Measurements from ENCODE around the gene TJP3.
"Not testable (repeated sequence)": the region's sequence is repeated elsewhere in the genome, so short reads cannot be mapped to it uniquely, and the experiment has no call there.

Gene TJP3

DNA sequence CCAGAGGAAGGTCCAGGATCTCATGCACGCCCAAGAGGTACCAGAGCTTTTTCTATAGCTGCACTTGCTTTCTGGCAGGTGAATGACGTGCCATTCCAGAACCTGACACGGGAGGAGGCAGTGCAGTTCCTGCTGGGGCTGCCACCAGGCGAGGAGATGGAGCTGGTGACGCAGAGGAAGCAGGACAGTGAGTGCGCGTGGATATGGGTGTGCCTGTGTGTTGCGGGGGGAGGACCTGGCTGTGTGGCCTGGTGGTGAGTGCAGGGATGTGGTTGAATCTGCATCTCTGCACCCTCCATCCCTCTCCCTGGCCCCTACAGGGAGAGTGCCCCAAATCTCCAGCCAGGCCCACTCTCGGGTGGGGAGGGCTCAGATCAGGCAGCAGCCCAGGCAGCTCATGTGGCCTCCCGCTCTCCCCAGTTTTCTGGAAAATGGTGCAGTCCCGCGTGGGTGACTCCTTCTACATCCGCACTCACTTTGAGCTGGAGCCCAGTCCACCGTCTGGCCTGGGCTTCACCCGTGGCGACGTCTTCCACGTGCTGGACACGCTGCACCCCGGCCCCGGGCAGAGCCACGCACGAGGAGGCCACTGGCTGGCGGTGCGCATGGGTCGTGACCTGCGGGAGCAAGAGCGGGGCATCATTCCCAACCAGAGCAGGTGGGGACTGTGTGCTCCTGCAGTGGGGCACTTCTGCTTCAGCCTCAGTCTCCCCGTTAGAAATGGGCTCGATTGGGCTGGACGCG, 30.5 kb downstream of the TJP3 start:
- DNase-seq (ENCODE audit: insufficient read length, low spot score) = no peak

DNA sequence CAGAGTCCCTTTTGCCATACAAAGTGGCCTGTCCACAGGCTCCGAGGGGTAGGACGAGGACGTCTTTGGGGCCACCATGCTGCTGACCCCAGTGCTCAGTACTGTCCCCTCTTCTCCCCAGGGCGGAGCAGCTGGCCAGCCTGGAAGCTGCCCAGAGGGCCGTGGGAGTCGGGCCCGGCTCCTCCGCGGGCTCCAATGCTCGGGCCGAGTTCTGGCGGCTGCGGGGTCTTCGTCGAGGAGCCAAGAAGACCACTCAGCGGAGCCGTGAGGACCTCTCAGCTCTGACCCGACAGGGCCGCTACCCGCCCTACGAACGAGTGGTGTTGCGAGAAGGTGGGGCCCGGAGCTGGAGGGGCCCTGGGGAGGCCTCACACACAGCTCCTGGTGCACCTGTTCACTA, 32.2 kb downstream of the TJP3 start:
- DNase-seq (ENCODE audit: insufficient read length, low spot score) = no peak
- no peak for FAIRE-seq

More for the DNA sequence above, 30.5 kb downstream of the TJP3 start:
- FAIRE-seq = no peak

DNA sequence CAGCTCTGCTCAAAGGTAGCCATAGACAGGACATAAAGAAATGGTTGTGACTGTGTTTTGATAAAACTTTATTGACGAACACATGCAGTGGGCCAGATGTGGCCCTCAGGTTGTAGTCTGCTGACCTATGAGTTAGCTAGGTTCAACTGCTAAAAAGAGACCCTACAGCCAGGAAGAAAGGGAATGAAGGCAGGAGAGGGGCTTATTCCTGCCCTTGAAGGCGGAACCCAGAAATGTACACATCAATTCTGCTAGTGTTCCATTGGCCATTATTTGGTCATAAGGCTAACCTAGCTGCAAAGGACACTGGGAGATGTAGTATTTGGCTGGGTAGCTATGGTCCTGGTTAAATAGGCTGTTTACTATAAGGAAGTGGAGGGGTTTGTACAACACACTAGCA, 35.3 kb downstream of the TJP3 start:
- no peak for DNase-seq (ENCODE audit: insufficient read length, low spot score)
- no peak for FAIRE-seq

DNA sequence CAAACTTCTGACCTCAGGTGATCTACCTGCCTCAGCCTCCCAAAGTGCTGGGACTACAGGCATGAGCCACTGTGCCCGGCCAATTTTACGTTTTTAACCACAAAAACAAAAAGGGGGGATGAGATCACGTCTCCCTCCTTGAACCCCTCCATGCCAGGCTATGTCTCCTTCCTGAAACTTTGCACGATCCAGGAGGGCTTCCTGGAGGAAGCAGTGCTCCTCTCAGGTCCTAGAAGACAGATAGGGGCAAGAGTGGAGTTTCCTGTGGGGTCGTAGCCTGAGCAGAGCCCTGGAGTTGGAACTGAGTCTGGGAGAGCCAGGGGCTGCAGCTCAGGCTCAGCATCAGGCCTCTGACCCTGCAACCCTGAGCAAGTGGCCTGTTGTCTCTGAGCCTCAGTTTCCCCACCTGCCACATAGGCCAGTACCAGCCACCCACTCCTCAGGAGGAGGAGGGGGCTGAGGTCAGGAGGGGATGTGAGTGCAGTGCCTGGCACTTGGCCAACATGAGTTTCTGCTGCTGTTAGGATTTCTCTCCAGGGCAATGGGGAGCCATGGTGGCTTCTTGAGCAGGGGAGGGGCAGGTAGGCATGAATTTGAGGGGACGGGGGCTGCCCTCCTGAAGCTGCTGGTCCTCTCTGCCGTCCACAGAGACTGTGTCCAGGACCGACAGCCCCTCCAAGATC, 37.3 kb downstream of the TJP3 start:
- DNase-seq (ENCODE audit: insufficient read length, low spot score) (no peak), FAIRE-seq (no peak)

DNA sequence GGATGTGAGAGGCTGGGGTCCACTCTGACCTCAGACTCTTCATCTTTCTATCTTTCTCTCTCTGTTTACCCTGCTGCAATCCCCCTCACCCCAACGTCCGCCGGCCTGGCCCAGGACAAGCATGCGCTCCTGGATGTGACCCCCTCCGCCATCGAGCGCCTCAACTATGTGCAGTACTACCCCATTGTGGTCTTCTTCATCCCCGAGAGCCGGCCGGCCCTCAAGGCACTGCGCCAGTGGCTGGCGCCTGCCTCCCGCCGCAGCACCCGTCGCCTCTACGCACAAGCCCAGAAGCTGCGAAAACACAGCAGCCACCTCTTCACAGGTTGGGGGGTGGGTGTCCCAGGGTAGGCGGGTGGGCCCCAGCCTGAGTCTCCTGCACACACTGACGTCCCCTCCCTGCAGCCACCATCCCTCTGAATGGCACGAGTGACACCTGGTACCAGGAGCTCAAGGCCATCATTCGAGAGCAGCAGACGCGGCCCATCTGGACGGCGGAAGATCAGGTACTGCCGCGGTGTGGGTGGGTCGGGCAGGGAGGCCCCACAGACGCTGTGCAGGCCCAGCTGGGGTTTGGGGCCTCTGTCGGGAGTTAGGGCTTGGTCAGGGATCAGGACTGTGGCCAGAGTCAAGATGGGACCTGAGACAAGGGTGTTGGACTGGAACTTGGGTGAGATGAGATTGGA, 38.3 kb downstream of the TJP3 start:
- no peak for DNase-seq (ENCODE audit: insufficient read length, low spot score)
- FAIRE-seq = no peak

DNA sequence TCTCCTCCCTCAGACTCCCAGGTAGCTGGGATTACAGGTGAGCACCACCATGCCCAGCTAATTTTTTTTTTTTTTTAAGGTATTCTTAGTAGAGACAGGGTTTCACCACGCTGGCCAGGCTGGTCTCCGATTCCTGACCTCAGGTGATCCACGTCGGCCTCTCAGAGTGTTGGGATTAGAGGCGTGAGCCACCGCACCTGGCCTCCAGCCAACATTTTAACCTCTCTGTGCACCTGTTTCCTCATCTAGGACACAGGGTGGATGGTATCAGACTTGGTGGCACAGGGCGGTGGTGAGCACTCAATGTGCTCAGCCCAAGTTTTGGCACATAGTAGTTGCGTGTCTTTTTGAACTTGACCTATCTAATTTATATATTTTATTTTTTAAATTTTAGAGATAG, 40.8 kb downstream of the TJP3 start:
- DNase-seq (ENCODE audit: insufficient read length, low spot score) (no peak), FAIRE-seq (no peak)

DNA sequence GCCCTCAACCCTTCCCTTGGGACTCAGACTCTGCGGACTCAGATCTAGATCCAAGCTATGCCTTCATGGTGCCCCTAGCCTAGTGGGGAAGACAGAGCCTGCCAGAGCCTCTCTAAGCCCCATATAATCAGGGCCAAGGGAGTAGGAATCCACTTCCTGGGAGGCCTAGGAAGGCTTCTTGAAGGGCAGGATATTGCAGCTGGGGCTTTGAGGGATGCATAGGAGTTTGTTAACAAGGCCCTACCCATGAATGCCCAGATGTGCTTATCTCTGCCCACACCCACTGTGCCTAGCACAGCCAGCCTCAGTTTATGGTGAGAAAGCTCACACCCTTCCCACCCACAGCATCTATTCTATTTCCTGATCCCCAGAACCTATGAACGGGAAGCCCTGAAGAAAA, 42.0 kb downstream of the TJP3 start:
- no peak for FAIRE-seq

DNA sequence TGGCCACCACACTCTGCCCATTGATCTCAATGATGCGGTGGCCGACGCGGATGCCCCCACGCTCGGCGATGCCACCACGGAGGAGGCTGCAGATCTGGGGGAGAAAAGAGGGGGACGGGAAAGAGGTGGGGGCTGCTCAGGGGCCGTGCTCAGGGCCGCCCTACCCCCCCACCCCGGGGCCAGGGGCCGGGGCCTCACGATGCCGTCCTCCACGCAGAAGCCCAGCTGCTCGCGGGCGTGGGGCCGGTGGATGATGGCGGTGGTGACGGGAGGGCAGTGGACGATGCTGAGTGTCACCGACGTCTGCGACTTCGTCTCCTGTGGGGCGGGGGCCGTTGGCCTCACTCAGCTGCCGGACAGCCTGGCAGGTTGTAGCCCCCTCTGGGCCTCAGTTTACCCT, 43.1 kb downstream of the TJP3 start:
- no peak for DNase-seq (ENCODE audit: insufficient read length, low spot score)
- FAIRE-seq = no peak

More for the DNA sequence above, 42.0 kb downstream of the TJP3 start:
- DNase-seq (ENCODE audit: insufficient read length, low spot score) = no peak

DNA sequence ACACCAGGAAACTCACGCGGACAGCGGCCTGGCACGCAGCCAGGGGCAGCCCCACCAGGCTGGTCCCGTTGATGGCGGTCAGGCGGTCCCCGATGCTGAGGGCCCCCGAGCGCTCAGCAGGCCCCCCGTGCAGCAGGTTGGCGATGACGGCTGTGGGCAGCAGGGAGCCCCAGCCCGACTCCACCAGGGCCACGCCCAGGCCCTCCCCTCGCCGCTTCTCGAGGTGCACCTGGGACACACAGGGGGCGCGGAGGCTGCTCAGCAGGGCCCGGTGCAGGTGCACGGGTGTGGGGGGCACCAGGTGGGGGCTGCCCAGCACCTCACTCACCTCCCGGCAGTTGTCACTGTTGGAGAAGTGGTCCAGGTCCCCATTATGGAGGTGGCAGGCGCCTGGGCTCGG, 44.3 kb downstream of the TJP3 start:
- DNase-seq (ENCODE audit: insufficient read length, low spot score) (no peak), FAIRE-seq (no peak)

DNA sequence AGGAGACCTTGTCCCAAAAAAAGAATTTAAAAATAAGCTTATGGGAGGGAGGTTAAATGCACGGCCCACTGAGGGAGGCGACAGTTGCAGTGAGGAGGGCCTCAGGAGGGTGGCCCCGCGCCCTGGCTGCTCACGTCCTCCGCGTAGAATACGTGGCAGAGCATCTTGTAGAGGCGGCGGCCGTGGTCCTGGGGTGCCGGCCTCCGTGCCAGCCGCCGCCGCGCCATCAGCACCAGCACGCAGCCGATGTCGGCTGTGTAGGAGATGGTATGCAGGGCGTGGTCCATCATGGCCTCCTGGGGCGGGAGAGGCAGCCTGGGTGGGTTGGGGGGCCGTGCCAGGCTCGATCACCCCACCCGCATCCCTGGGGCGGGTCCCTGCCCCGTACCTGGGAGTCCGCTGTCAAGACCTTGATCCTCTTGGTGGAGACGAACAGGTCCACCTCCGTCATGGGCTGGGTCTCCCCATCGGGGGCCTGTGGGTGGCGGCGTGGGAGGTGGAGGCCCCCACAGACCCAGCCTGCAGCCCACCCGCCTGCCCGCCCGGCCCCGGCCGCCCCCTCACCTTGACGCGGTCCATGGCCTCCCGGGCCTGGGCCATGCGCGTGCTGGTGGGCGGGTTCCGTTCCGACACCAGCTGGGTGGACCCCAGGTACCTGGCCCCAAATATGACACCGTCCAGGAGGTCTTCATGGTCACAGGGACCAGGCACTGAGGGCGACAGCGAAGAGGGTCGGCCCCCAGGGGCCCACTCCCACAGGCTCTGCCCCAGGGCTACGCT, 45.6 kb downstream of the TJP3 start:
- DNase-seq (ENCODE audit: insufficient read length, low spot score) = no peak
- no peak for FAIRE-seq

DNA sequence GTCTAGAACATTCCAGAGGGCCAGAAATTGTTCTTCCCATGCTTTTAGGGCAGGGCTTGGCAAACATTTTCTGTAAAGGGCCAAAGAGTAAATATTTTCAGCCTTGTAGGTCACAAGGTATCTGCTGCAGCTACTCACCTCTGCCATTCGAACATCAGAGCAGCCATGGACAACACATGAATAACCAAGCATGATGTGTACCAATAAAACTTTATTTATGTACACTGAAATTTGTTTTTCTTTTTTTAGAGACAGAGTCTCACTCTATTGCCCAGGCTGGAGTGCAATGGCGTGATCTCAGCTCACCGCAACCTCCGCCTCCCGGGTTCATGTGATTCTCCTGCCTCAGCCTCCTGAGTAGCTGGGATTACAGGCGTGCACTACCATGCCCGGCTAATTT, 49.5 kb downstream of the TJP3 start:
- not testable (repeated sequence) for FAIRE-seq; DNase-seq (ENCODE audit: insufficient read length, low spot score)

DNA sequence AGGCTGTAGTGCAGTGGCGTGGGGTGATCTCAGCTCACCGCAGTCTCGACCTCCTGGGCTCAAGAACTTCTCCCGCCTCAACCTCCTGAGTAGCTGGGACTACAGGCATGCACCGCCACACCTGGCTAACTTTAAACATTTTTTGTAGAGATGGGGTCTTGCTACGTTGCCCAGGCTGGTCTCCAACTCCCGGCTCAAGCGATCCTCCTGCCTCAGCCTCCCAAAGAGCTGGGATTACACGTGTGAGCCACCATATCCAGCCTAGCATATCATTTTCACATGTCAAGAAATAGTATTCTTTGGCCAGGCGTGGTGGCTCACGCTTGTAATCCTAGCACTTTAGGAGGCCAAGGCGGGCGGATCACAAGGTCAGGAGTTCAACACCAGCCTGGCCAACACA, 50.1 kb downstream of the TJP3 start:
- not testable (repeated sequence) for FAIRE-seq; DNase-seq (ENCODE audit: insufficient read length, low spot score)

DNA sequence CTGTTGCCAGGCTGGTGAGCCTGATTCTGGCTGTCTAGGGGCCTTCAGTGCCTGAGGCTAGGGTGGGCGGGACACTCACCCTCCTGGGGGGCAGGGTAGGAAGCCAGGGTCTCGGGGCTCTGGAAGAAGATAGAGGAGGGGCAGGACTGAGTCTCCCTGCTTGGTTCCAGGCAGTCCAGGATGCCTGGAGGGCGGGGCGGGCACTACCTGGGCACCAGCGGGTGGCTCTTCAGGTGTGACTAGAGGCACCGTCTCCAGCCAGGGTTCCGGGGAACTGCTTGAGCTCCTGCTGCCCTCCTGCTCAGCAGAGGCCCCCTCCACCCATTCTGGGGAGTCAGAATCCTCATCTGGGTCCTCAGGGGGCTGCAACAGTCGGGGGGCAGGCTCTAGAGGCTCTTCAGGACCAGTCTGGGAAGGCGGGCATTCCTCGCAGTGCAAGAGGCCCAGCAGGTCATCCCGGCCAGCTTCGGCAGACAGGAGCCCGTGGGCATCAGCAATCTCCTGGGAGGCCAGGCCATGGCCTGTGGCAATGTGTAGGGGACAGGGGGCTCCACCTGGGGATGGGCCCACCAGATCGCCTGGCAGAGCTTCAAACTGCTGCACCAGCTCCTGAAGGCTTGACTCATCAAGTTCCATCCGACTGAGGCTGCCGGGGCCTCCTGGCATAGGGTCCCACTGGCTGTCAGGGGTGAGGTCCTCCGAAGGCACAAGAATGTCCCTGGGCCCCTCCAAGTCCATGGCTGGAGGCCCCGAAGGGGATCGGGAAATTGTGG, 51.5 kb downstream of the TJP3 start:
- no peak for DNase-seq (ENCODE audit: insufficient read length, low spot score)
- no peak for FAIRE-seq

DNA sequence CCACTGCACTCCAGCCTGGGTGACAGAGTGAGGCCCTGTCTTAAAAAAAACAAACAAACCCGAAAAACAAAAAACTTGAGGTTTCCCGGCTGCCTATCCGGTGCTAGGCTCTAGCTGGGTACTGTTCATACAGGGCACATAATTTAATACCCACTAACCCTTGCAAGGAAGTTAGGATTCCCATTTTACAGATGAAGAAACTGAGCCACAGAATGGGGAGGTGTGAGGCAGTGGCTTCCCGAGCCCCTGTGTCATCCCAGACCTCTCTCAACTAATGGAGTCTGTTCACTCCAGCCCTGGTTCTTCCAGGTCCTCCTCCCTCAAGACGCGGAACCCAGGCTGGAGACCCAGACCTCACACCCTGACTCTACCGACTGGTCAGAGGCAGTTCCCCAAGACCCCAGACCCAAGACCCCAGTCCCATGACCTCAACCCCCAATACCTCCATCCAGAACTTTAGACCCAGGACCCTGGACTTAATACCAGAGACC, 52.7 kb downstream of the TJP3 start:
- peak; percentile 11 for FAIRE-seq

DNA sequence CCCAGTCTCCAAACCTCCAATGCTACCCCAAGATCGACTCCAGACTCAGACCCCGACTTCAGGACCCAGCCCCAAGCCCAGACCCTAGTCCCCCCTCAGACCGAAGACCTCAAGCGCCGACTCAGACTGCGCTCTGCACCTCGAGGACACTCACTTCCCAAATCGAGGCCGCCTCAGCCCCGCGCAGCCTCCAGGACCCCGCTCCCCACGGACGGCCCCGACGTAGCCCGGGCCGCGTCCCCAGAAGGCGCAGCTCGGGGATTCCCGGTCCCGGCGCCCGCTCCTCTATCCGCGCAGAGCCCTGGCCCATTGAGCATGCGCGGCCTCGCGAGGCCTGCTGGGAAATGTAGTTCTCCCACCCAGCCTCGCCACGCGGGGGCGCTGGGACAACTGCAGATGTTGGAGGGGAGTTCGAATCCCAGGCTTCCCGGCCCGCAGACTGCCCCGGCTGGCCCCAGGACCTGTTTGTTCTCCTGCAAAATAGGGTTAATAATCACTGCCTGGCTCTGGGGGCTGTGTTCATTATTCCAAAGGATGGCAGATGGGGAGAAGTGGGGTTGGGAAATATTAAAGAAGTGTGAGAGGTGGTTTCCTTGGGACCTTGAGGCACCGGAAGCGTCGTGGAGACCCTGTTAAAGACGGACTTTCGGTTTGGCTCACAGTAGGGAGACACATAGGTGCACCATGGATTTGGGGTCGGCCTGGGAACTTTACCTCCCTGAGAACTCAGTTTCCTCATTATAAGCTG, 53.4 kb downstream of the TJP3 start, which contains the start of gene APBA3:
APBA3 (minus strand) TSS at position 311 of the 748 bp plus-strand sequence. CDS start 1,428 bp downstream, outside the sequence.
- FAIRE-seq (peak; percentile 75), DNase-seq (ENCODE audit: insufficient read length, low spot score) (peak; percentile 93)

More for the DNA sequence above, 52.7 kb downstream of the TJP3 start:
- no peak for DNase-seq (ENCODE audit: insufficient read length, low spot score)

DNA sequence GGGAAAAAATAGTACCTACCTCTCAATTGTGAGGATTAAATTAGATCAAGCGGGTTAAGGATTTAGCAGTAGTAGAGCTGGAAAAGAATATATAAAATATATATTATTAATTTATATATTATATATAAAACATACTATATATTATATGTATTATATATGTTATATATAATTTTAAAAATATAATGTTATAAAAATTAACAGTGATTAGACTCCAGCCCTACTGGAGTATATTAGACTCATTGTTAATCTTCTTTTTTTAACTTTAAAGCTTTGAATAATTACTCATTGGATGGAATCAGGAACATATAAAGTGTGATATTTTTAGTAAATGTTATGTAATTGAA, 53.9 kb downstream of the TJP3 start:
- FAIRE-seq (no peak), DNase-seq (ENCODE audit: insufficient read length, low spot score) (no peak)

DNA sequence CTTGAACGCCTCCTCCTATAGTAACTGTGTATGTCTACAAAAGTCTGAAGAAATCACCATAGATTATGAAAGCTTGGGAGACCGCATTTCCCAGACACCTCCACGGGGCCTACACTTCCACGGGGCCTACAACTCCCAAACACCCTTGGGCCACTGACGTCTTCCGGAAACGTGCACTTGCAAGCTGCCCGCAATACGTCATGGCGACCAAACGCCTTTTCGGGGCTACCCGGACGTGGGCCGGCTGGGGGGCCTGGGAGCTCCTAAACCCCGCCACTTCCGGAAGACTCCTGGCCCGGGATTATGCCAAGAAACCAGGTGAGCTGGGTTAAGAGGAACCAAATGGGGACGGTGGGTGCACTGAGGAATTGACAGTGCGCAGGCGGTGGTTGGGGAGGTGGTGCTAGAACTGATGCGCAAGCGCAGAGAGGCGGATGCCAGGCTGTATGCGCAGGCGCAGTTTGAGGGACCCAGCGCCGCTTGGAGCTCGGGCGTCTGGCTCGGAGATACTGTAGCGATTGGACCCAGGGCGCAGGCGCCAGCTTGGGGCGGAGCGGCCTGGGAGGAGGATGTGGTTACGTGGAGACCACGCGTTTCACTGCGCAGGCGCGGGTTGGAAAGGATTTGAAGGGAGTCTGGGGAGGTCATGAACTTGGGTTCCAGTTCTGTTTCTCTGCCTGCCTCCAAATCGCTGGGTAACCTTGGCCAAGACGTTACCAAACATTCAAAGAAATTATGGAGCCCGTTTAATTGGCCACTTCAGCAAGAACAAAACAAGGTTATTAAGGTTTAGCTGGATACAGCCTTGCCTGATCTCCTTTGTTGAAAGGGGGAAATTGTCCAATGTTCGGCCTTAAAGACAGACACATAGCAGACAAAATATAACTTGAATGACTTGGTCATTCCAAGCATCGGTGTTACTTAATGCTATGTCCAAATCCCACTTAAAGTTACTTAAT, 54.6 kb downstream of the TJP3 start, which contains the start of gene MRPL54:
MRPL54 (plus strand) TSS at position 182 of the 959 bp plus-strand sequence; CDS start at position 201, 19 bp downstream.
- DNase-seq (ENCODE audit: insufficient read length, low spot score) (peak; percentile 95), FAIRE-seq (peak; percentile 99)

DNA sequence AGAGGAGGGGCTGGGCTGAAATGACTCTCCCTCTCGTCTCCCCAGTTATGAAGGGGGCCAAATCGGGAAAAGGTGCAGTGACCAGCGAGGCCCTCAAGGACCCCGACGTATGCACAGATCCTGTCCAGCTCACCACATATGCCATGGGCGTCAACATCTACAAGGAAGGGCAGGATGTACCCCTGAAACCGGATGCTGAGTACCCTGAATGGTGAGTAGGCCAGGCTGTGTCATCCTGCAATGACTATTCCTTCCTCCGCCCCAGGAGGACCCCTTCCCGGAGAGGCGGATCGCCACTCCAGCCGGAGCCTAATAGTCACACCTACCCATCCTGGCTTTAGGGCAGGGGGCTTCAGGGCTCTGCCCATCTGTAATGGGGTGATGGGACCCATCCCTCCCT, 56.9 kb downstream of the TJP3 start:
- DNase-seq (ENCODE audit: insufficient read length, low spot score) = no peak
- no peak for FAIRE-seq
